Upper lobe of left lung (tissue), 4 donors: ENCODE measurements around the gene GALNT3.

ENCODE experiments used
- CTCF ChIP-seq, 6 experiments: fragments of 450-650 bp in 4 of 6; fragments of 200-600 bp in 2 of 6; sonication (generic) in 2 of 6; IDR thresholded peaks; one replicate each; pipeline ENCODE4 v1.5.1; 2016 to 2019; ENCODE audit warnings: antibody characterized with exemption in 6 of 6
- POLR2A ChIP-seq, 4 donors: fragments of 450-650 bp; IDR thresholded peaks; one replicate each; pipeline ENCODE4 v1.5.1; 2016 to 2017; ENCODE audit warnings: antibody characterized with exemption in 4 of 4, mild to moderate bottlenecking in 2 of 4
- POLR2AphosphoS5 ChIP-seq, 2 donors: sonication (generic); formaldehyde crosslinking; IDR thresholded peaks; one replicate each; pipeline ENCODE4 v1.5.1; 2017; ENCODE audit warnings: antibody characterized with exemption in 2 of 2

- no peak for TF ChIP-seq CTCF (IDR thresholded peaks at IDR 0.05)
- no peak for TF ChIP-seq POLR2AphosphoS5 (IDR thresholded peaks at IDR 0.05)
- TF ChIP-seq POLR2A (IDR thresholded peaks at IDR 0.05), result no peak
These were observed 9.2 kb upstream of the GALNT3 start for GRCh38 chr2:165803123-165803760.
